ENCODE results near the gene CMSS1.

The CMSS1 gene

DNA sequence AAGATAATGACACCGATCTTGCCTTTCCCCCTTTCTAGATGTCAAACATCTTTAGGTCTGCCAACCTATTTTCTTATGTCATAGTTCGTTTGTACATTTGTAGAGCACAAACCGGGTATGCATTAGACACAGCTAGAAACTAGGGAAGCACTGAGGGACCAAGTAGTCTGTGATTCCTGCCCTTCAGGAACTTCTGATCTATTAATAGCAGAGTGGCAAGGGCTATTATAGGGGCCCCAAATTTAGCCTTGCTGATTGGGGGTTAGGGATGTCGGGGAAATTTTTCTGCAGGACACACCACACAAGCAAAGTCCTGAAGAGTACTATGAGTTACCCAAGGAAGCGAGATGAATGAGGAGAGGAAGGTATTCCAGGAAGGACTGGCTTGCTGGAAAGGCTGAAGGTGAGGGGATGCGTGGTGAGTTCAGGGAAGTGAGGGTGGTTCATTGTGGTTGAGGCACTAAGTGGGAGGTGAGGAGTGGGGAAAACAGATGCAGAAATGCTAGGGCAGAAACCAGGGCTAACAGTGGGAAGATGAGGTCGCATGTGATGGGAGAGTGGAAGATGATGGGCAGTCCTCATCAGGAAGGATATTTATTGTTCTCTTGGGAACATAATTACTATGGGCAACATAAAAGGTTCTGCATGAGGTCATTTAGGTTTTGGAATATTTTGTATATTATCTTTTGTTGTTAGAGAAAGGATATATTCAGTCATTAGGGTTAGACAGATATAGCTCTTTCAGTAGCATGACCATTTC is 144.3 kb downstream of the CMSS1 start:
- no peak for FAIRE-seq

- no peak for FAIRE-seq
Observed at GRCh38 chr3:99962703-99963102, 145.0 kb downstream of the CMSS1 start.

DNA sequence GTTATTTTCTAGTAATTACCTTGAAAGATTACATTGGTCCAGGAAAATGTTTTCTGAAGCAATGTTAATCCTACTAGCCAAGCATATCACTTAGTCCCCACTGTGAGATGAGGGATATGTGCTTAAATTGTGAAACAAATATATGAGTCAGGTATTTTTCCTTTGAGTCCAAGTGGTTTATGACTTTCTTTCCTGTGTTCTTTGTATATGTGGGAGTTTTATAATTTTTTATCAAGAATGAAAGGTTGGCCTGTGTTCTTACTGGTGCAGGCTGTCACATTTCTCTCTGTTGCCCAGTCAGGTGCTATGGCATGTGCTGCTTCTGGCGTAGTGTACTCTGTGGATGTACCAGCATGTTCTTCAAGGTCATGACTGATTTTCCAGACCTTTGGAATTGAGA is 147.4 kb downstream of the CMSS1 start:
- FAIRE-seq, result no peak

DNA sequence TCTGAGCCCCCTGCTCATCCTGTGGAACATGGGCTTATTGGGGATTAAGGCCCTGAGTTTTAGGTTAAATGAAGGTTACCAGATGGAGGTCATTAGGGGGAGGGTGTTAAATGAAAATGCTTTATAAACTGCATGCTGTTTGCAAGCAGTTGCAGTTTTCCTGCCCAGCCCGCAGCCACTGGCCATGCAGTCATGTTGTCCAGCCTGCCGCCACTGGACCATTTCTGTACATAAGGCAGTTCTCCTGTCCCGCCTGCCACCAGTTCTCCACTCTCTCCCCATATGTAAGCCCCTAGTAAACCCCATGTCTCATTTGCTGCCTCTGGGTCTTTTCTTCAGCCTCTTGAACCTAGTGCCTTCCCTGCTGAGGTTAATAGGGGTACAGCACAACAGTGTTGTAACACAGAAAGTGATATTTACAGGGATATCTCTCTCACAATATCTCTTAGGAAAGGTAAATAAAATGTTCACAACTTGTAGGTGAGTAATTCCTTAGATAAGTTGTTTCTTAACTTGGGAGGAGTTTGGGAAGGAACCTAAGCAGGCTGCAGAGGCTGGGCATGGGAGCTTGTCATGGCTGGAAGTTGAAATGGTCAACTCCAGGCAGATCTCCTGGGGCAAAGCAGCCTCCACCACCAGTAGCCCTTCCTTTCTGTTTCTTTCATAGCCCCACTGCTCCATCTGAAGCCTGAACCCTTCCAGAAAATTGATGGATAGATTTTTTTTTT is 148.2 kb downstream of the CMSS1 start:
- no peak for FAIRE-seq

GRCh38 chr3:99966662-99967416 is 149.2 kb downstream of the CMSS1 start:
- FAIRE-seq, result no peak

DNA sequence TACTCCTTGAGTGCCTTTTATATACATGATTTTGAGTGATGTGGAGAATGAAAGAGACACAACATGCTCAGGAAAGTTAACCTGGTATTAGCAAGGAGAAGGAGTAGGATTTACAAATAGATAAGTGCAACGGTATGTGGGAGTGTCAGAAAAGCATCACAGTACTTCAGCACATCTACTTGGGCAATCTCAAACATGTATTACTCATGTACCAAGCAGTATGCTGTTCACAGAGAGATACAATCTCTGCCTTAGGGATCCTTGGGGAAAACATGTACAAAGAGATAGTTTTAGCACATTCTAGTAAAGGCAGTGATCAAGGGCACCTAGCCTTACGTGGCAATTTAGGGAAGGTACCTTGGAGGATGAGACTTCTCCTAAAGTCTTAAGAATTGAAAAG is 150.1 kb downstream of the CMSS1 start:
- FAIRE-seq, result no peak

GRCh38 chr3:99969136-99969535 is 151.5 kb downstream of the CMSS1 start:
- FAIRE-seq, result no peak

GRCh38 chr3:99970198-99970597 is 152.5 kb downstream of the CMSS1 start:
- FAIRE-seq, result no peak

- FAIRE-seq, result no peak
Observed at GRCh38 chr3:99971761-99972160, 154.1 kb downstream of the CMSS1 start.

- FAIRE-seq, result no peak
Observed at GRCh38 chr3:99972380-99973104, 154.9 kb downstream of the CMSS1 start.

DNA sequence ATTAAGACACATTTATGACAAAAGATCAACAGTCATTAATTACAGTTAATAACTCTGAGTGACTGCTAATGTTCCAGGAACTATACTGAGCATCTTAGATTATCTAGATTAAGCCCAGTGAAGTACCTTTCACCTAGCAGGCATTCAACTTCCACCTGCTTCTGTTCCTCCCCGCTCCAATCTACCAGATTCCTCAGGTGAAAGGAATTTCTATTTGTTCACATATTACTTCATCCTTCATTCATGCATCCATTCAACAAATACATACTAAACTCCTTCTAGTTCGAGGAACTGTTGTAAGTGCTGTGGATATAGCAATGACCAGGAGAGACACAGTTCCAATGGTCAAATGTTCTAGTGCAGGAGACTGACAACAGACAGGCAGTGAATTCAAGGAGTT is 157.3 kb downstream of the CMSS1 start:
- FAIRE-seq, result no peak

DNA sequence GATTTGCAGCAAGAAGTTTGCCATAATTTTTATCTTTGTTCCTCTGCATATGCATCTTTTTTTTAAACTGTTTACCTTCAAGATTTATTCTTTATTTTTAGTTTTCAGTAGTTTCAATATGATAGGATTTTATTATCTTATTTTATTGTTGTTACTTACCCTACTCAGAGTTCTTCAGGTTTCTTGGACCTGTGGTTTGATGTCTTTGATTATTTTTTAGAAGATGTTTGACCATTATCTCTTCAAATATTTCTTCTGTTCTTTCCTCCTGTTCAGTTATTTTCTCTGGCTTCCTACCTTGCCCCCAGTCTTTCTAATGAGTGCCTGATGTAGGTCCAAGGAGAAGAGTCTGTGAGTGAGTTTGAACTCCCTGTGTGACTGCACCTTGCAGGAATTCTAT is 158.9 kb downstream of the CMSS1 start:
- FAIRE-seq, result no peak

- FAIRE-seq, result no peak
Observed at GRCh38 chr3:99978221-99978620, 160.6 kb downstream of the CMSS1 start.

DNA sequence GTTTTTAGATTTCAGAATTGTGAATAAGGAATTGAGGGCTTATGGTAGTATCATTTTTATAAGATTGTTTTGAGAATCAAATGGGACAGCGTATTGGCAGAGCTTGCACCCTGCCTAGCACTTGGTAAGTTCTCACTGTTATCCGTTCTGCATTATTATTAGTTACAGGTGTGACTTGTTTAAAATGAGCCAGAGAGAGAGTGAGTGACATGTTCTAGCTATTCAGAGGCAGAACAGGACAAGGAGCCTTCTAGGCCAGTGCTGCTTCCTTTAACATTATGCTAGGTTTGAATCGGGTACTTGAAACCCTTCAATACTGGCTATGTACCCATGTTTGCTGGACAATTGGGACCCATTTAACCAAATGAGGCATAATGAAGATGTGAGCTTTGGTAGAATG is 162.9 kb downstream of the CMSS1 start:
- no peak for FAIRE-seq

DNA sequence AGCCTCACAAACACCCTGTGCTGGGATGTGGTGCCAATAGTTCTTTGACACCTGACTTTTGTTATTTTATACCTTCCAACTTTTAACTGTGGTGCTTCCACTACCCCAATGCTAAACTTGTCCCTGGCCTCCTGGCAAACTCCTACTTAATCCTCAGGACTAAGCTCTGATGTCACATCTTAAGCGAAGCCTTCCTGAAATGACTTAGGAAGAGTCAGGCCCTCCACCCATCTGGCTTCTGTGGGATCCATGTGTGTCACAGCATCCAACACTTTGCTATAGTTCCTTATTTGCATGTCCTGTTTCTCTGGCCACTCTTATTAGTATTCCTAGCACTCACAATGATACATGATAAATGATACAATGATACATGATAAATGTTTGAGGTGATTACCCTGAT is 163.5 kb downstream of the CMSS1 start:
- no peak for FAIRE-seq

DNA sequence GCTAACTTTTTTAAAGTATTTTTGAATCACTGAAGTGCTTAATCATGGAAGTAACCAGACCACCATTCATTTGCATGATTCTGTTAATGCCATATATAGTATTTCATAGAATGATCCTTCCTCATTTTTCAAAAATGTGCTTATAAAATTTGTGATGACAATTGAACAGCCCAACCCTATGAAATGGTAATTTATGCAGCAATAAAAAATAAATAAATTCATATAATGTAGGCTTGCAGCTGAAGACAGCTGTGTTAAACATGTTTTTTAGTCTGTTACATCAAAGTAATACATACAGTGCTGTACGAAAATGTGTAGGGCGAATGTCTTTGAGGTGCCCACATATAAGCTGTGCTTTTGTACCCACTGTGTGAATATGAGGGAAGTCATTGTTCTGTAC is 165.0 kb downstream of the CMSS1 start:
- FAIRE-seq, result no peak

DNA sequence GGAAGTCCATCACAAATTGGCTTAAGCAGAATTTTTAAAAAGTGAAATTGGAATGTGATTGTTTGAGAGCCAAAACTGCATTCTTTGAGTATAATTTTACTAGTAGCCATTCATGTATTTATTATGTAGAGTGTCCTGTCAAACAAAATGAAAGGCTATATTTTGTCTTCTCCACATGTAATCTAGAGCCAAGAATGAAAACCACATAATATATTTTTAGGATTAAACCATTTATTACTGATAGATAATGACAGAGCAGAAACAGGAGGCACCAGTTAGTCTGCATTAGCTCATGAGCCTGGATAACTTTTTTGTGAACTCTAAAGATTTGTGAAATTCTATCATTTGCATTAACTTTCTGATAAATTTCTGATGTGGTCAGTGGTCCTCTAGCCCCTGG is 166.5 kb downstream of the CMSS1 start:
- no peak for FAIRE-seq

- no peak for FAIRE-seq
Observed at GRCh38 chr3:99984668-99985067, 167.0 kb downstream of the CMSS1 start.

- FAIRE-seq, result no peak
Observed at GRCh38 chr3:99990179-99990578, 172.5 kb downstream of the CMSS1 start.

GRCh38 chr3:99997293-99997692 is 179.6 kb downstream of the CMSS1 start:
- no peak for FAIRE-seq

GRCh38 chr3:99999536-99999935 is 181.9 kb downstream of the CMSS1 start:
- no peak for FAIRE-seq

GRCh38 chr3:100001083-100001482 is 183.4 kb downstream of the CMSS1 start:
- FAIRE-seq, result no peak
